Measurements from ENCODE around the gene PRR23B.

GRCh38 chr3:138985932-138986331 lies 34.8 kb downstream of the PRR23B start:
- TF ChIP-seq GATA2 (IDR thresholded peaks at IDR 0.05; ENCODE audit: low read depth, low read length), result no peak
- no peak for TF ChIP-seq GATA3 (IDR thresholded peaks at IDR 0.05; ENCODE audit: low read depth, low read length)
